OCI-LY3 (cell line): ENCODE data around the gene ELMO1.

Experiments used
- H2AFZ ChIP-seq: fragments of 200-600, 300-600 bp; shearing (Covaris generic); 2 replicates; pipeline ENCODE4 v1.6.0; 2014; ENCODE audit warnings: antibody characterized with exemption, low read depth, low read length
- H3K27ac ChIP-seq: fragments of 200-600, 300-600 bp; sonication (generic); 2 replicates; pipeline ENCODE4 v1.5.1; 2014; ENCODE audit warnings: mild to moderate bottlenecking, low read length, moderate library complexity, mixed read lengths
- H3K27me3 ChIP-seq: fragments of 200-600, 300-600 bp; sonication (generic); 2 replicates; pipeline ENCODE4 v1.6.1; 2014; ENCODE audit warnings: low read depth, low read length, mixed read lengths
- H3K36me3 ChIP-seq: fragments of 200-600, 300-600 bp; sonication (generic); replicated peaks from 2 replicates; pipeline ENCODE3; 2014; ENCODE audit warnings: low read depth, low read length, mixed read lengths
- H3K4me1 ChIP-seq: fragments of 300-600, 200-600 bp; sonication (generic); 2 replicates; pipeline ENCODE4 v1.6.1; 2014; ENCODE audit warnings: low read length, mixed read lengths
- H3K4me2 ChIP-seq: fragments of 200-600, 300-600 bp; sonication (generic); 2 replicates; pipeline ENCODE4 v1.6.1; 2014; ENCODE audit warnings: low read length, mixed read lengths
- H3K4me3 ChIP-seq: fragments of 300-600, 200-600 bp; sonication (generic); 2 replicates; pipeline ENCODE4 v1.5.1; 2014; ENCODE audit warnings: antibody characterized with exemption, mild to moderate bottlenecking, low read length, moderate library complexity
- H3K79me2 ChIP-seq: fragments of 300-600, 200-600 bp; shearing (Covaris generic); 2 replicates; pipeline ENCODE4 v1.6.1; 2014; ENCODE audit warnings: mild to moderate bottlenecking, low read length, mixed read lengths
- H3K9ac ChIP-seq: fragments of 300-600, 200-600 bp; shearing (Covaris generic); 2 replicates; pipeline ENCODE4 v1.6.0; 2014; ENCODE audit warnings: mild to moderate bottlenecking, low read length, moderate library complexity
- H3K9me3 ChIP-seq: fragments of 200-600, 300-600 bp; shearing (Covaris generic); 2 replicates; pipeline ENCODE4 v1.6.1; 2014; ENCODE audit warnings: low read length, mixed read lengths; ENCODE audit not compliant: insufficient read depth
- H4K20me1 ChIP-seq: fragments of 200-600, 300-600 bp; sonication (generic); 2 replicates; pipeline ENCODE4 v1.6.1; 2016; ENCODE audit warnings: low read length, mixed read lengths; ENCODE audit not compliant: insufficient read depth
- CTCF ChIP-seq: fragments of 200-600, 300-600 bp; sonication (generic); IDR thresholded peaks from 2 replicates; pipeline ENCODE4 v1.5.1; 2014; ENCODE audit warnings: antibody characterized with exemption, low read length, low read depth
- EZH2phosphoT487 ChIP-seq: fragments of 200-600 bp; shearing (Covaris generic); IDR thresholded peaks from 2 replicates; pipeline ENCODE4 v1.6.1; 2018; ENCODE audit warnings: antibody characterized with exemption, mixed run types, low read depth

Gene ELMO1

GRCh38 chr7:36966636-36967035, 482.0 kb downstream of the ELMO1 start:
- no peak for TF ChIP-seq CTCF
- TF ChIP-seq EZH2phosphoT487: no peak
- H2AFZ ChIP-seq: no peak overlapping the region

GRCh38 chr7:36966039-36966438, 482.6 kb downstream of the ELMO1 start:
- H3K79me2 ChIP-seq: peaks cover 6% of the 10 kb centered on the region
- no peak overlapping the region for H3K4me3 ChIP-seq
- H4K20me1 ChIP-seq: peaks cover 35% of the 10 kb centered on the region
- no peak overlapping the region for H3K27ac ChIP-seq
- H3K27me3 ChIP-seq: no peaks in the 10 kb centered on the region
- no peaks in the 10 kb centered on the region for H3K4me1 ChIP-seq
- no peaks in the 10 kb centered on the region for H3K36me3 ChIP-seq
- no peak overlapping the region for H3K9ac ChIP-seq
- H2AFZ ChIP-seq: no peak overlapping the region
- TF ChIP-seq EZH2phosphoT487 (no peak), CTCF (no peak)
- H3K4me2 ChIP-seq: no peak overlapping the region
- H3K9me3 ChIP-seq: no peaks in the 10 kb centered on the region

More at GRCh38 chr7:36966636-36967035, 482.0 kb downstream of the ELMO1 start:
- Histone ChIP-seq H4K20me1 (peaks cover 38% of the 10 kb centered on the region), H3K27me3 (no peaks in the 10 kb centered on the region), H3K27ac (no peak overlapping the region), H3K79me2 (peaks cover 8% of the 10 kb centered on the region; the same call in 1 of the 2 replicates), H3K9me3 (no peaks in the 10 kb centered on the region), H3K9ac (no peak overlapping the region), H3K36me3 (no peaks in the 10 kb centered on the region), H3K4me3 (no peak overlapping the region), H3K4me1 (no peaks in the 10 kb centered on the region), H3K4me2 (no peak overlapping the region)

- Histone ChIP-seq H3K9me3 (no peaks in the 10 kb centered on the region), H3K4me3 (no peak overlapping the region), H3K27ac (no peak overlapping the region), H4K20me1 (peaks cover 35% of the 10 kb centered on the region), H3K27me3 (no peaks in the 10 kb centered on the region), H3K4me1 (no peaks in the 10 kb centered on the region), H3K4me2 (no peak overlapping the region), H3K36me3 (no peaks in the 10 kb centered on the region), H3K9ac (no peak overlapping the region), H3K79me2 (peaks cover 10% of the 10 kb centered on the region), H2AFZ (no peak overlapping the region)
- TF ChIP-seq EZH2phosphoT487 (no peak), CTCF (no peak)
These were observed 483.0 kb downstream of the ELMO1 start for GRCh38 chr7:36965625-36966024.

- no peak overlapping the region for H3K9ac ChIP-seq
- H2AFZ ChIP-seq: no peak overlapping the region
- no peaks in the 10 kb centered on the region for H3K36me3 ChIP-seq
- H3K4me2 ChIP-seq: no peak overlapping the region
- no peak overlapping the region for H3K4me3 ChIP-seq
- TF ChIP-seq CTCF: no peak
- H3K27me3 ChIP-seq: no peaks in the 10 kb centered on the region
- peaks cover 15% of the 10 kb centered on the region for H3K79me2 ChIP-seq
- no peaks in the 10 kb centered on the region for H3K9me3 ChIP-seq
- H3K27ac ChIP-seq: no peak overlapping the region
- peaks cover 35% of the 10 kb centered on the region for H4K20me1 ChIP-seq
- H3K4me1 ChIP-seq: no peaks in the 10 kb centered on the region
These were observed 484.4 kb downstream of the ELMO1 start for GRCh38 chr7:36964297-36964696.
